Endothelial cell of umbilical vein (primary cell): ENCODE measurements around the gene SDE2. TPM values are rescaled to one million over a fixed set of nuclear protein-coding genes. Genes with fewer than 3 reads are reported as not detected.

Experiments
- BruUV-seq: library from RNA; stranded (reverse); fragments of 400-500 nt; replicated peaks from 2 replicates; lab custom pipeline; 2021; lab: Mats Ljungman, UMichigan
- CTCF ChIA-PET: fragments of 300-600, 350-600 bp; sonication (Branson Sonifier 250); formaldehyde crosslinking; loops from one replicate; lab custom pipeline; 2021; ENCODE audit warnings: antibody characterized with exemption, inconsistent platforms; lab: Charles Lee
- POLR2A ChIA-PET: fragments of 300-600, 350-600 bp; sonication (Branson Sonifier 250); formaldehyde crosslinking; loops from one replicate; lab custom pipeline; 2021; ENCODE audit warnings: antibody characterized with exemption, inconsistent platforms; lab: Charles Lee
- DNase-seq: peaks from one replicate; pipeline ENCODE4 v3.0.0-alpha.2; 2011; ENCODE audit warnings: low read depth, low spot score
- FAIRE-seq: peaks from 2 replicates; lab custom pipeline; 2011; peaks lifted over from hg19 to GRCh38; lab: Jason Lieb, UNC
- H2AFZ ChIP-seq: 2 replicates; pipeline ENCODE4 v1.6.0; 2012; ENCODE audit warnings: low read depth, low read length, control low read depth, inconsistent platforms
- H3K27ac ChIP-seq: 2 replicates; pipeline ENCODE4 v1.5.1; 2011; ENCODE audit warnings: low read depth, mild to moderate bottlenecking, control low read depth, low read length, moderate library complexity; ENCODE audit not compliant: insufficient read depth
- H3K27me3 ChIP-seq, 2 experiments: 2 replicates each; pipeline versions ENCODE4 v1.6.0 to v1.6.1; 2011; ENCODE audit warnings: low read length in 2 of 2, mixed read lengths in 1 of 2; ENCODE audit not compliant: control insufficient read depth in 2 of 2, insufficient read depth in 2 of 2
- H3K36me3 ChIP-seq, 2 experiments: 2 replicates in 1 of 2; 3 replicates in 1 of 2; pipeline ENCODE4 v1.5.1; 2011; ENCODE audit warnings: low read length in 2 of 2, mild to moderate bottlenecking in 1 of 2, moderate library complexity in 1 of 2; ENCODE audit not compliant: control insufficient read depth in 2 of 2, insufficient read depth in 2 of 2; ENCODE audit errors: extremely low read depth in 1 of 2
- H3K4me1 ChIP-seq: 3 replicates; pipeline ENCODE4 v1.5.1; 2011; ENCODE audit warnings: mild to moderate bottlenecking, low read length; ENCODE audit not compliant: control insufficient read depth, insufficient read depth; ENCODE audit errors: extremely low read depth
- H3K4me2 ChIP-seq: 2 replicates; pipeline ENCODE4 v1.6.1; 2011; ENCODE audit warnings: low read length, control low read depth, mixed read lengths; ENCODE audit not compliant: insufficient read depth
- H3K4me3 ChIP-seq, 3 experiments: fragments of 200-600 bp in 1 of 3; sonication (generic), shearing (Covaris generic) in 1 of 3; replicated peaks in 1 of 3; 2 replicates each; pipeline ENCODE4 v1.5.1; 2011 to 2016; ENCODE audit warnings: control low read depth in 3 of 3, low read length in 3 of 3, mild to moderate bottlenecking in 2 of 3, inconsistent platforms in 1 of 3, low read depth in 1 of 3, moderate library complexity in 1 of 3; ENCODE audit not compliant: insufficient read depth in 1 of 3
- H3K79me2 ChIP-seq: 2 replicates; pipeline ENCODE4 v1.6.0; 2012; ENCODE audit warnings: low read length, inconsistent platforms; ENCODE audit not compliant: control insufficient read depth, insufficient read depth
- H3K9ac ChIP-seq: replicated peaks from 2 replicates; pipeline ENCODE3; 2011; ENCODE audit warnings: low read length, control low read depth; ENCODE audit not compliant: insufficient read depth; ENCODE audit errors: extremely low read depth
- H3K9me1 ChIP-seq: replicated peaks from 3 replicates; pipeline ENCODE4 v1.6.0; 2011; ENCODE audit warnings: mild to moderate bottlenecking, low read length; ENCODE audit not compliant: control insufficient read depth, insufficient read depth; ENCODE audit errors: extremely low read depth
- H3K9me3 ChIP-seq: replicated peaks from 2 replicates; pipeline ENCODE4 v1.5.1; 2012; ENCODE audit warnings: low read length, inconsistent platforms; ENCODE audit not compliant: control insufficient read depth, insufficient read depth
- H4K20me1 ChIP-seq: replicated peaks from 2 replicates; pipeline ENCODE3; 2011; ENCODE audit warnings: mild to moderate bottlenecking, low read length; ENCODE audit not compliant: control insufficient read depth, insufficient read depth; ENCODE audit errors: extremely low read depth
- CTCF ChIP-seq, 2 donors: IDR thresholded peaks; 1 replicate in 1 of 2; 2 replicates in 1 of 2; pipeline ENCODE4 v1.5.1; 2011; ENCODE audit warnings: low read length in 2 of 2, mild to moderate bottlenecking in 2 of 2, moderate library complexity in 2 of 2, control low read depth in 1 of 2, inconsistent platforms in 1 of 2, low read depth in 1 of 2; ENCODE audit not compliant: insufficient read depth in 1 of 2; ENCODE audit errors: extremely low read depth in 1 of 2
- EZH2 ChIP-seq: IDR thresholded peaks from 2 replicates; pipeline ENCODE4 v1.6.1; 2012; ENCODE audit warnings: borderline replicate concordance, low read depth, mild to moderate bottlenecking, moderate library complexity, low read length, inconsistent platforms; ENCODE audit not compliant: severe bottlenecking
- FOS ChIP-seq: IDR thresholded peaks from 2 replicates; pipeline ENCODE4 v1.6.1; 2011; ENCODE audit warnings: mild to moderate bottlenecking, low read length, moderate library complexity, borderline replicate concordance; ENCODE audit not compliant: insufficient read depth
- GATA2 ChIP-seq: IDR thresholded peaks from 2 replicates; pipeline ENCODE4 v1.7.0; 2011; ENCODE audit warnings: low read depth, mild to moderate bottlenecking, moderate library complexity, mixed read lengths, low read length; ENCODE audit not compliant: insufficient read length, insufficient read depth
- MAX ChIP-seq: IDR thresholded peaks from 2 replicates; pipeline ENCODE4 v1.6.1; 2011; ENCODE audit not compliant: insufficient read depth, insufficient read length
- MYC ChIP-seq: IDR thresholded peaks from one replicate; pipeline ENCODE4 v1.6.1; 2011; ENCODE audit warnings: mild to moderate bottlenecking, low read depth, low read length
- POLR2AphosphoS5 ChIP-seq: IDR thresholded peaks from 2 replicates; pipeline ENCODE4 v1.6.1; 2012; ENCODE audit warnings: low read depth, mild to moderate bottlenecking, control low read depth, low read length, moderate library complexity; ENCODE audit not compliant: insufficient read depth
- dilution Hi-C: fragments of 300-500 bp; cut with MboI; formaldehyde crosslinking; loops from one replicate; pipeline ENCODE4 v1.15.0; 2019; ENCODE audit warnings: low sequenced_read_pairs; ENCODE audit not compliant: extremely low pct_ligation_motif_present
- intact Hi-C: fragments of 100-400 bp; cut with micrococcal nuclease; formaldehyde crosslinking; loops from one replicate; pipeline ENCODE4 v1.10.0; 2022
- polyA plus RNA-seq, 4 experiments: library from polyadenylated mRNA; depleted of rRNA in 3 of 4; stranded (reverse) in 3 of 4; unstranded in 1 of 4; fragments of >200 nt; gene quantifications; 2 replicates each; pipeline versions ENCODE4 v1.2.1 to v1.2.3, GENCODE V29; 2011 to 2012; ENCODE audit warnings: missing spikeins in 1 of 4
- total RNA-seq: library from RNA; stranded (reverse); gene quantifications from 2 replicates; pipeline ENCODE4 v1.2.3, GENCODE V29; 2021

SDE2 gene
- total and polyA plus RNA-seq, 2 donors (not counting 3 experiments of a cell fraction or from before 2014, with no cell fraction given) = 11.9 to 16.1 TPM

GRCh38 chr1:225961659-225962439 is 37.3 kb downstream of the SDE2 start:
- ChIA-PET POLR2A (no interaction called here), CTCF (interaction anchor here (0.6 to 3.0 kb wide), 19 partner anchors 9 to 782 kb away, joined by 3 to 10 read pairs (median 3); partner anchors contain the start of genes H3-3A, PYCR2, SRP9 and TMEM63A)
- no peaks in the 10 kb centered on the region for H3K4me1 ChIP-seq
- no peaks in the 10 kb centered on the region for H3K36me3 ChIP-seq
- H3K9me1 ChIP-seq = no peaks in the 10 kb centered on the region
- no peak for FAIRE-seq
- H4K20me1 ChIP-seq = no peaks in the 10 kb centered on the region
- dilution Hi-C loops = no loop called here
- H3K4me2 ChIP-seq = no peak overlapping the region
- H3K4me3 ChIP-seq = no peak overlapping the region
- H3K9ac ChIP-seq = no peak overlapping the region
- H3K27ac ChIP-seq = no peak overlapping the region
- H3K79me2 ChIP-seq = no peaks in the 10 kb centered on the region
- no peaks in the 10 kb centered on the region for H3K9me3 ChIP-seq
- no TSS peak for BruUV-seq
- intact Hi-C loops = loop anchor here (1.0 kb wide), 2 partner anchors 38 to 42 kb away; partner anchors contain the start of gene PYCR2
- TF ChIP-seq POLR2AphosphoS5 (no peak), MYC (no peak), GATA2 (no peak), EZH2 (no peak), FOS (no peak)
- peaks cover 0 to 5% of the 10 kb centered on the region in 2 experiments for H3K27me3 ChIP-seq
- no peak for DNase-seq
- peak overlapping the region; percentile 57 for H2AFZ ChIP-seq

GRCh38 chr1:225958041-225958440 is 41.1 kb downstream of the SDE2 start:
- no peaks in the 10 kb centered on the region for H3K4me1 ChIP-seq
- H3K27ac ChIP-seq = no peak overlapping the region
- H3K27me3 ChIP-seq = peaks cover 0 to 6% of the 10 kb centered on the region in 2 experiments
- H3K9me3 ChIP-seq = no peaks in the 10 kb centered on the region
- no peak for FAIRE-seq
- dilution Hi-C loops = no loop called here
- no peak overlapping the region for H3K4me2 ChIP-seq
- no peaks in the 10 kb centered on the region for H4K20me1 ChIP-seq
- no peak for DNase-seq
- TF ChIP-seq CTCF (IDR thresholded peaks at IDR 0.05; ENCODE audit: extremely low read depth in 1 of 2, insufficient read depth in 1 of 2, low read depth in 1 of 2, low read length in 2 of 2) (no peak), MAX (no peak), FOS (no peak), MYC (no peak), POLR2AphosphoS5 (no peak)
- CTCF ChIA-PET = no interaction called here
- BruUV-seq = no TSS peak
- H3K79me2 ChIP-seq = no peaks in the 10 kb centered on the region
- H3K36me3 ChIP-seq = no peaks in the 10 kb centered on the region
- intact Hi-C loops = no loop called here
- no peaks in the 10 kb centered on the region for H3K9me1 ChIP-seq
- POLR2A ChIA-PET = no interaction called here
- H3K9ac ChIP-seq = no peak overlapping the region
- H3K4me3 ChIP-seq = no peak overlapping the region
- no peak overlapping the region for H2AFZ ChIP-seq
